ENCODE results near the gene DCDC2C.

DCDC2C gene

DNA sequence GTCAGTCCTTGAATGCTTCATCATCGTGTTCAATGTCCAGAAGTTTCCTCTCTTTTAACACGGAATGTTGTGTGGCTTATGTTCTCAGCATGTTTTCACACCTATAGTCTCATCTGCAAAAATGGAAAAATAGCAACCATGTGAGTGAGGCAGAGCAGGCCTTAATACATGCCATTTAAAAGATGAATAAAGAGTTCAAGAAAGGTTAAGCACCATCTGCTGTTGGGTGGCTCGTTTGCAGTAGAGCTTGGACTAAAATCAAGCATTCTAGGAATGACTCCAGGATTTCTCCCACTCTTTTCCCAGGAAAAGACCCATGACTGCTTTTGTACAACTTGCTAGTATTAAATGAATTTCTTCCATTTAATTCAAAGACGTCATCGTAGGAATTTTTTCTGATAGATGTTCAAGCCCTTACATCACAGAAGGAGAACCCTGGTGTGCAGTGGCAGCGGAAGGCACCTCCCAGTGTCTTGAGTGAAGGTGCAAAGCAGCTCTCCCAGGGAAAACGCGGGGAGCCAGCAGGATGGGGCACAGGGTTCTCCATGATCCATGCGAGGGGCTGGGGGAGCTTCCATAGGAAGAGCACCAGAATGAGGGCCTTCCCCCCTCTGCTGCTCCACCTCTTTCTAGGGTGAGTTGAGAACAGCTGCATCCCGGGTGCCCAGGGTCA, 9.6 kb downstream of the DCDC2C start:
- no peak for DNase-seq (ENCODE audit: low read depth)

DNA sequence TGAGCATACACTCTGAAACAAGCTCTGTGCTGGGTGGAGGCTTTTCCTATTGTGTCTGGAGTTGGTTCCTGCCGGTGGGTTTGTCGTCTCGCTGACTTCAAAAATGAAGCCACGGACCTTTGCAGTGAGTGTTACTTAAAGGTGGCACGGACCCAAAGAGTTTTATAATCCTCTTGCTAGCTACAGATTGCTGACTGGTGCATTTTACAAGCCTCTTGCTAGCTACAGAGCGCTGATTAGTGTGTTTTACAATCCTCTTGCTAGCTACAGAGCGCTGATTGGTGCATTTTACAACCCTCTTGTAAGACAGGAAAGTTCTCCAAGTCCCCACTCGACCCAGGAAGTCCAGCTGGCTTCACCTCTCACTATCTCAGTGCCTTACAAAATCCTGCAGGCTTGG, 15.3 kb downstream of the DCDC2C start:
- DNase-seq (ENCODE audit: low read depth), result no peak

DNA sequence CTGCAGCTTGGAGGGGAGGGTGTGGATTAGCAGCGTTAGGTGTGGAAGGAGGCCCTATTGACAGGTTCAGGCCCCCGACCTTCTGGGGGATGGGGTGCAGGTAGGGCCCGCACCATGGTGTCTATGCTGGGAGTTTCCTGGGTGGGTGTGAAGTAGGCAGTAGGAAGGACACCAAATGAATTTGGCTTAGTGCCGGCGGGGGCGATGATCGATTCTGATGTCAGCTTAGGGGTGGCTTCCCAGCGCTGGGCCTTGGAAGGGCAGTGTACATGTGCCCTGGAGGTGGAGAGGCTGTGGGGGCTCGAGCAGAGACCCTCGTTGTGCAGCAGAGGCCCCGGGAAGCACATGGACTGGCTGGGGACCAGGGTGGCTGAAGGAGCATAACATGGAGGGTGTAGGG, 21.6 kb downstream of the DCDC2C start:
- DNase-seq (ENCODE audit: low read depth), result no peak

DNA sequence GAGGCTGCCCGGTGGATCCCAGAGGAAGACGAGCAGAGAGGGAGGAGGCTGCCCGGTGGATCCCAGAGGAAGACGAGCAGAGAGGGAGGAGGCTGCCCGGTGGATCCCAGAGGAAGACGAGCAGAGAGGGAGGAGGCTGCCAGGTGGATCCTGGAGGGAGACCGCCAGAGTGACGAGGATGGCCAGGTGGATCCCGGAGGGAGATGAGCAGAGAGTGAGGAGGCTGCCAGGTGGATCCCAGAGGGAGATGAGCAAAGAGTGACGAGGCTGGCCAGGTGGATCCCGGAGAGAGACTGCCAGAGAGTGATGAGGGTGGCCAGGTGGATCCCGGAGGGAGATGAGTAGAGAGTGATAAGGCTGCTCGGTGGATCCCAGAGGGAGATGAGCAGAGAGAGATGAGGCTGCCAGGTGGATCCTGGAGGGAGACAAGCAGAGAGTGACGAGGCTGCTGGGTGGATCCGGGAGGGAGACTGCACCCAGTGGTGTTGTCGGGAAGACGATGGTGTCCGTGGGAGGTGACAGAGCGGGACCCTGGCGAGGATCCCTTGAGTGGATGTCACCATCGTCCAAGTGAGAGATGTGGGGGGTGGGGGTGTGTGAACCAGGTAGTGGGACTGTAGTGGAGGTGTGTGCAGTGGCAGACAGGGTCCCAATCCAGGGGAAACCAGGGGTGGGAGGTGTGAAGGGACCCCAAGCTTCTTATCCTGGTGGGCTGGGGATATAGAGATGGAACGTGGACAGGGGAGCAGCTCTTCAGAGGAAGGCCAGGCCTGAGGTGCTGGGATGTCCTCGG, 22.3 kb downstream of the DCDC2C start:
- no peak for DNase-seq (ENCODE audit: low read depth)

DNA sequence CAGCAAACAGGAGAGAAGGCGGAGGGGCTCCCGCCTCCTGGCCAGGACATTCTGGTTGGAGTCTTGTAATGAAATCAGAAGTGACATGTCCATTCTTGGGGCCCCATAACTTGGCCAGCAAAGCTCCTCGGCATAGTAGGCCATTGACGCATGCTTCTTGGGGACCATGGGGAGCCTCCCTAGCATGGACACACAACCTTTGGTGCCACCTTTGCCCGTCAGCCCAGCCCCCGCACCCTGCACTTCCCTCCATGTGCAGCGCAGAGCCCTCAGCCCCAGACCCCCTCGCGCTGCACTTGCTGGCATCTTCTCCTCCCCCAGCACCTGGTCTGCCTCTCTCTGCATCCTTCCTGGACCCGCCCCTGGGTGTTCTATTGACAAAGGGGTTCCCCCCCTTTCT, 23.1 kb downstream of the DCDC2C start:
- no peak for DNase-seq (ENCODE audit: low read depth)

DNA sequence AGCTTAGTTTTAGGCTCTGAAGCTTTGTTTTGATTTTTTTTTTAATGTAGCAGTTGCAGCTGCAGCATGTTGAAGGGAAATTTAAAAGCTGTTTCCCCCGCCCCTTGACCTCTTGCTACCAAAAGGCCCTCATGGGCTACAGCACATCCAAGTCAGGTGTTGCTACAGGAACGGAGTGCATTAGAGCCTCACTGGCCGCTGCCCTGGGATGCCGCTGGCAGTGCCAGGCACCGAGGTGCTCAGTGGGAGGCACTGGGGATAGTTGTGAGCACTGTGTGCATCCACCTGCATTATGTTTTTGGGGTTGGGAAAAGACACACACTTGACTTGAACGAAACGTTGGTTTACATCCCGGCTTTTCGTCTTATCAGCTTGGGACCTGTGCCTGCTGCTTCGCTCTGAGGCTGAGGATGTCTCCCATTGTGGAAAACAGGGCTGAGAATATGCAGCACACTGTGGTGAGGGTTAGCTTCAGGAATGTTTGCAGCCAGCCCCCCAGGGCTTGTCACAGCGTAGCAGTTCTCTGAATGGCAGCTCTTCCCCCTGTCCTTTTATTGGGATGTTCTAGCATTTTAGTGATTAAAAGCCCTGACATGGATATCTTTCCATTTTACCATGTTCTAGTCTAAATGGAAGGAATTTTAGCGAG, 24.1 kb downstream of the DCDC2C start:
- no peak for DNase-seq (ENCODE audit: low read depth)

DNA sequence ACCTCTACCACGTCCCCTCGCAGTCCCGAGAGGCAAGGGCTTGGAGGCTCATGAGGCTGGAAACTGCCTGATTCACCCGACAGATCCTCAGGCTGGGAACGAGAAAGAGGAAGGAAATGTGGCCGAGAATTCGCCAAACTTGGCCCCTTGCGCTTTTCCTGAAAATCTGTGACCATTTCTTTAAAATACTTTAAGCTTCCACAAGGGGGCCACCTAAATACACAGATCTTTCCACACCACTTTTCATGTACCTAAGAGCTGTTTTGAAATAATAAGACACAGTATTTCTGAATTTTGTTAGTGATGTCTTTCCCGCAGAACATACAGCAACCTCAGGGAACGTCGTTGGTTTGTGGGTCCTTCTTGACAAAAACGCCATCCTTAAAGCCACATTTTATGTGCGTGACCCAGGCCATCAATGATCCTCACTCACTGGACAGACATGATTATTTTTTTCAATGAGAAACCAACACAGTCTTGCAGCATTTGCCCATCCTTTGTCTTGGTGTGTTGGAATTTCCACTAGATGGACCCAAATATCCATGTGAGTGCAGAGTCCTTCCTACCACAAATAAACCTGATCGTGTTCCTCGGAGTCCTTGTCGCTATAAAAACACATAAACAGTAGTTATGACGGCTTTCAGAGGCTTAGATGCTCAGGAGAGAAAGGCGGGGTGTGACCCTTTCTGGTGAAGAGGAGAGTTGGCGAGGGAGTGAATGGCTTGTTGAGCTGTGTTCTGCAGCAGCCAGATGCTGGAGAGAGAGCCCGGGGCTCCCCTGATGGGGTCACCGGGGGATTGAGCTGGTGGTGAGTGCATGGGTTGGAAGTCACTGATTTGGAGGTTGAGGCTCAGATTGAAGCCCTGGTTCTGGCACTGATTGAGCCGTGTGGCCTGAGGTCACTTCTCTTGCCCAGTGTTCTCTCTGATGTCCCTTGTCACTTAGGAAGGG, 25.0 kb downstream of the DCDC2C start:
- no peak for DNase-seq (ENCODE audit: low read depth)

DNA sequence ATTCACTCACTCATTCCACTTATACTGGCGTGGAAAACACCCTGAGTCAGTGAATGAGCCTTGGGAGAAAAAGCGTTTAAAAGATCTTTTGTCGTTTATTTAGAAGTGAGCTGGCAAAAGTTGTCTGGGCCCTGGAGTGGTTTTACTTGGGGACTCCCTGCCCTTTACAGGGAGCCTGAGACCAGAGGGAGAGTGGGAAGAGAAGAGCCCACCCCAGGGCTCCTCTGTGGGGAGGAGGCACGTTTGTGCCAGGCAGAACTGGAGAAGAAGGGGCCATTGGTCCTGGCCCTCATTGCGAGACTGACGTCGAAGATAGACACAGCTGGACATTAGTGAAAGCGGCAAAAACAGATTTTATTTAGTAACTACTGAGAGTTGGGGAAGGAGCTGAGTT, 25.7 kb downstream of the DCDC2C start:
- DNase-seq (ENCODE audit: low read depth), result no peak

DNA sequence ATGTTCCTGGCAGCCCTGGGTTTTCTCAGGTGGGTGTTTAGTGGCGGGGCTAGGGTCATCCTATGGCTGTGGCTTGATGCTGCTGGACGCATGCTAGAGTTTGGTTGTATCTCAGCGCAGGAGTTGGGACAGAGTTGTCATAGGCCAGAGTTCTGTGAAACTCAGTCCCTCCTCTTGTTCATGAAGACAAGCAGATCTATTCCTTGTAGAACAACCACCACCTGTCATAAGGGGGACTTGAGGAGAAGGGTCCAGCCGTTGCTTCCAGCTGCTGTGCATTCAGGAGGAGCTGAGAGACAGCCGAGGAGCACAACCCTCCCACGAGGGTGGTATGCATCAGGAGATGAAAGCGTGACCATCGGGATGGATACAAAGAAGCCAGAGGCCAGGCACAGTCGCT, 26.4 kb downstream of the DCDC2C start:
- DNase-seq (ENCODE audit: low read depth), result no peak

DNA sequence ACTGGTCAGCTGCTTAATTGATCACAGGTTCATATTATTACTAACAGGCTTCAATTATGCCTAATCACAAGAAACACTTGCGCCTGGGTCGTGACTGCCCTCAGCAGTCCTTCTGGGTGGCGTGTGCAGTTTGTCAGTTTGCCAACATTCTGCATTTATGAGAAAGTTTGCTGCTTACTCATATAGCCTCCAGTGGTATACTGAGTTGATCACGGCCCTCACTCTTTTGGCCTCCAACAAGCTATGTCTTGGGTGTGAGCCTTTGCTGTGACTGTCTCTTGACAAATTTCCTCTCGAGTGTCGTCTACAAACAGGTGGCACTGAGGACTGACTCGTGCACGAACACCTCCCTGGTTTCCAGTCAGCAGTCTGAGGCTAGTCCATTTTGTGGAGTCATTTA, 27.3 kb downstream of the DCDC2C start:
- no peak for DNase-seq (ENCODE audit: low read depth)

DNA sequence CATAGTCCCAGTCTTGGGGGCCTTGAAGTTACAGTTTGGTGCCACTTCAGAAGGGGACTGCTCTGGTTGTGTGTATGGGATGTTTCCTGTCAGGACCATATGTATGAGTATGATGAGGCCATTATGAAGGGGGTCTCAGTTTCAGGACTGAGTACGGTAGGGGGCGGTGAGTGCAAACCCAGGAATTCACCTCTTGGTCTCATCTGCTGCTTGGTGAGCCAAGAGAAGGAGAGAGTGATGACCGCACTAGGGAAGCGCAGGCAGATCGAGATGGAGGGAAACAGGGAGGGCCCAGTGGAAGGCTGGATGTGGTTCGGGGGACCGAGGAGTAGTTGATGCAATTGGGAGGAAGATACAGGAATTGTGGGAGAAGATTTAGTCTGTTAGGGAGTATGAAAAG, 28.5 kb downstream of the DCDC2C start:
- DNase-seq (ENCODE audit: low read depth), result no peak

DNA sequence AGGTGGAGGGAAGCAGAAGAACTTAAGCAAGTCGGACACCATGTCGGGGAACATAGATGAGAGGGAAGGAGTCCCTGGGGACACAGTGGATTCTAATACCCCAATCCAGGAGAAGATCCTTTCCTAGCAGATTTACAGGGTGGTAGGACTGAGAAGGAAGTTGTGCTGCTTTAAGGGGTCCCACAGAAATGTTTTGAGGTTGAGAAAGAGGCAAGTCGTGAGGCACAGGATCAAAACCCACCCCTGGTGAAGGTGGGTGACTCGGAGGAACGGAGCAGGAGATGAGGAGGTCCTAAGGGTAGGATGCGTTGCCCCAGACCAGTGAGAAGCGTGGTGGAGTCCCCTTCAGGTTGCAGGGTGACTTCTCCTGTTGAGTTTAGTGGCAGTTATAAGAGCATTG, 32.7 kb downstream of the DCDC2C start:
- DNase-seq (ENCODE audit: low read depth), result no peak

DNA sequence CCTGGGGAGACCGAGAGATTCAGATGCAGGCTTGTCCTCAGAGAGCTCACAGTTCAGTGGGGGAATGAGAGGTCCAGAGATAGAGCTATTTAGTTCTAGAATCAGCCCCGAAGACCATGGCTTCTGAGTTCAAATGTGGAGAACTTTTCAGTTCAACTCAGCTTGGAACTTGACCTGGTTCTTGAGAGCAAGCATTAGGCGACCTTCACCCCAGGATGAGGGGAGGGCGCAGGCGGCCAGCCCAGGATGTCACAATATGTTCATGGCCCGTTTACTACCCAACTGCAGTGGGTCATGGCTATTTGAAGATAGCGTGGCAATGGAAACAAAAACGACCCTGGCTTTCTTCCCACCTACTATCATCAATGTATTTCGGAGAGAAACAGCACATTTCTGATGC, 33.8 kb downstream of the DCDC2C start:
- no peak for DNase-seq (ENCODE audit: low read depth)

DNA sequence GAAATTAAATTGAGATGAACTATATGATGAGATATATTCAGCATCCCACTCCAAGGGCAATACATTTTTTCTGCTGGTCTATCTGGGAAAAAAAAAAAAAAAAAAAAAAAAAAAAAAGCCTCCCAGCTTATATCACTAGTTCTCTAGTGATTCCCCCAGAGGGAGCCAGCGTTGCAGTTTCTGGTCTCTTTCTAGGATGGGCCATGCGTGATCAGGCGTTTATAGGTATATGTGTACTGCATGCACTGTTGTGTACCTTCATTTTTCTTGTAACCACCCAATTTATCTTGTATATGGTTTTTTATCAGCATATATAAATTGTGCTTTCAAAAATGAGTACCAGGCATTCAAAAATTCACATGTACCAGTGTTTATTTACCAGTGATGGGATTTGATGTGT, 35.1 kb downstream of the DCDC2C start:
- DNase-seq (ENCODE audit: low read depth), result no peak

DNA sequence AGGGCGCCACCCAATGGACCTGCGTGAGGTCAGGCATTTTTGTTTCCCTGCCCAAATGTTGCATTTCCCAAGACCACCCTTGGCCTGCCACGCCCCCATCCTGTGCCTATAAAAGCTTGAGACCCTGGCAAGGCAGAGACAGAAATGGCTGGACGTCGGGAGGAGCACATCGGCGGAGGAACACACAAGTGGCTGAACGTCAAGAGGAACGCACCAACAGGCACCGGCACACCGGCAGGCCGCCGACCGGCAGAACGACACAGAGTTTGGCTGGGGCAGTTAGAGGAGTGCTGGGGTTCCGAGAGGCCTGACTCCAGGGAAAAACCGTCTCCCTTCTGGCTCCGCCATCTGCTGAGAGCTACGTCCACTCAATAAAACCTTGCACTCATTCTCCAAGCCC, 35.9 kb downstream of the DCDC2C start:
- no peak for DNase-seq (ENCODE audit: low read depth)

DNA sequence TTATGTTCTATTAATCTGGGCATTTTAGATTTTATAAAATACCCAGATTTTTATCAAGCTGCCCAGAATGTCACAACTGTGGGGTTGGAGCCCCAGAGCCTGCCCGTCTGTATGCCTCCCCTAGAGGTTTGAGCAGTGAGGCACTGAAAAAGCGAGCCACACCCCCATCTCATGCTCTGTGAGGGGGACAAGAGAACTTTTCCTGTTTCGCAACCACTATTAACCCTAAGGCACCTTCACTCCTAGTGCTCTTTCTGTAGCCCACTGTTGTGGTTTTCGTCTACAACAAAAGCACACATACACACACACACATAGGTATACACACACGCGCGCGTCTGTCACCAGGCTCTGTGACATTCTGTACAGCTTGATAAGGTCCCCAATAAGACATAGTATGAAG, 38.0 kb downstream of the DCDC2C start:
- DNase-seq (ENCODE audit: low read depth), result no peak

DNA sequence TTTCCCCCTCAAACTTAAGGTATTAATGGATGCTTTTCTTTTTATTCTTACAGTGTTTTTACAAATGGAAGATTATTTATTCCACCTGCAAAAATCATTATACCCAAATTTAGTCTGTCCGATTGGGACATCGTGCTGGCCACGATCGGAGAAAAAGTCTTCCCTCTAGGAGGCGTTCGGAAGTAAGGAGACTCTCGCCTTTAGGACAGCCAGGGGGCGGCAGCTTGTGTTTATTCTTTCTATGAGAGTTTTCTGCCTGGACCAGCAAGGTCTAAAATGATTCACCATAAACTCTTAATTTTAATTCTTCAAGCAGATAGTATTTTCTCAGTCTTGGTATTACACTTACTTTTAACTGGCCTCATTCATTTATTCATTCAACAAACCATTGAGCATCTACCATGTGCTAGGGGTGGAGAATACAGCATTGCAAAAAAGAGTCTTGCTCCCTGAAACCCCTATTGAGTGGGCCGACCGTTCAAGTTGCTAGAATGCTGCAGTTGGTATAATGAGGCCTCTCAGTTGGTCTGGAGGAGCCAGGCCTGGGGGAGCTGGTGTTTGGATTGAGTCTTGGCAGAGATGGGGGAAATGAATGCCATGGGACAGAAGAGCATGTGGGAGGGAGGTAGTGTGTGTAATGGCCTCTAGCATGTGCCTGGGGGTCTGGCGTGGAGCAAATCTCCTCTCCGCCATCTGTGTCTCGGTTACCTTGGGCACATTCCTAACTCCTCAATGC, 38.7 kb downstream of the DCDC2C start:
- DNase-seq (ENCODE audit: low read depth), result no peak

DNA sequence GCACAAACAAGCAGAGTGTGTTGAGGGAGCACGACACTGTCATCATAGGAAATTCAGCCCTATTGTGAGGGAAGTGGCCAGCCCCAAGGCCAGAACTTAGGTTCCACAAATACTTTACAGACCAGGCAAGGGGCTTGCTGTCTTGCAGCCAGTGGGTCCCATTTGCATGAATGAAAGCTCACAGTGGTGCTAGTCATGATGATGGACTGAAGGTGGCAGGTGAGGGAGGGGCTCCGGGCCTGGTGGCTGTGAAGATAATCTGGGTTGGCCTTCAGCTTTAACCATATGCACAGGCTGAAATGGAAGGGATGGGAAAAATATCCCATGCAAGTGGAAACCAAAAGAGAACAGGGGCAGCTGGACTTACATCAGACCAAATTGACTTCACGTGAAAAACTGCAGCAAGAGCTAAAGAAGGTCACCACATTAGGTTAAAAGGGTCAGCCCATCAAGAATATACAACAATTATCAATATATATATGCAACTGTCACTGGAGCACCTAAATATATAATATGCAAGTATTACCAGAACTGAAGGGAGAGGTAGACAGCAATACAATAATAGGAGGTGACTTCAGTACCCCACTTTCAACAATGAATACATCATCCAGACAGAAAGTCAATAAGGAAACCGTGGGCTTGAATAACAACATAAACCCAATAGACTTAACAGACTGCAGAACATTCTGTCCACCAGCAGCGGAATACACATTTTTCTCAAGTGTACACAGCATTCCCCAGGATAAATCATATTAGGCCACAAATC, 39.6 kb downstream of the DCDC2C start:
- no peak for DNase-seq (ENCODE audit: low read depth)

DNA sequence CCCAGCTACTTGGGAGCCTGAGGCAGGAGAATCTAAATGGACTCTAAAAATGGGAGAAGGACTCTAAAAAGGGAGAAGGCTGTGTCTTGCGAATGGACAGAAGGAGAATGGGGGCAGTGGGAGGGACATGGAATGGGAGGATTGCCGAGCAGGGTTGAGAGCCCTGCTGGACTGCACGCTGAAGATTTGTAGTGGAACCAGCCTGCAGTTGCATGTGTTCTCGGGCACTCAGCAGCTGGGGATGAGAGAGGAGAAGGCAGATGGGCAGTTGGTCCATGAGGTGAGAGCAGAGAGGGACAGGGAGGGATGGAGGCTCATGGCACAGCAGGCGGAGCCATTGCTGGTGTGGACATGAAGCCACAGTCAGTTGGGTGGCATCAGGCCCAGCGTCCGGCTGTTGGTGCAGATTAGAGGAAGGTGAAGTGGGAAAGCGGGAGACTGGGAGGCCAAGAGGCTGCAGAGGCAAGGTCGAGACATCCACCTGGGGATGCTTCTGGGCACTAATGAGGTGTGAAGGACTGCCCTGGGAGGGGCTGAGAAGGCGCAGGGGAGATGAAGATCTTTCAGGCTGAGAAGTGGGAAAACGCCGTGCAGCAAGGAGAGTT, 40.7 kb downstream of the DCDC2C start:
- DNase-seq (ENCODE audit: low read depth), result no peak

DNA sequence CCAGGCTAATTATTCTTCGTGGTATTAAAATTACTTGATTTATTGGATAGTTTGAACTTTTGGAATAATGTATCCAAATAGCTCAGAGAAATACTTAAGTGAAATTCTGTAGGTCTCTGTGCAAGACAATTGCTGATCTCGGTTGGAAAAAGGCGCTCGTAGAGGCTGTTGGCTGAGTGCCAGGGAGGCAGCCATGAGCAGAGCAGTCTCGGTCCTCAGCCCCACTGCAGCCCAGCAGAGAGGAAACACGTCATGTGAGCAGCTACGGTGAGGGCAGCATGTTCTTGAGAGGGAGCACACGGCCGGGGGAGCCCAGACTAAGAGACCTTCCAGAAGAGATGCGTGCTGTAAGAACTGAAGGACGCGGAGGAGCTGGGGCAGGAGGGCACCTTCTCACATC, 42.5 kb downstream of the DCDC2C start:
- no peak for DNase-seq (ENCODE audit: low read depth)
